Muscle layer of duodenum (tissue), 2 donors: ENCODE results near the gene C9orf152.

Experiments used
- H3K27ac ChIP-seq: one replicate; pipeline ENCODE4 v1.7.0; 2013; ENCODE audit warnings: mild to moderate bottlenecking, low read length
- H3K27me3 ChIP-seq: one replicate; pipeline ENCODE4 v1.7.0; 2013; ENCODE audit warnings: low read depth, mild to moderate bottlenecking, control low read depth, low read length
- H3K36me3 ChIP-seq, 2 donors: one replicate each; pipeline ENCODE4 v1.7.0; 2013; ENCODE audit warnings: low read length in 2 of 2, control low read depth in 1 of 2, mild to moderate bottlenecking in 1 of 2; ENCODE audit not compliant: insufficient read depth in 2 of 2, control insufficient read depth in 1 of 2
- H3K4me1 ChIP-seq, 2 donors: one replicate each; pipeline ENCODE4 v1.7.0; 2013; ENCODE audit warnings: low read length in 2 of 2, mild to moderate bottlenecking in 2 of 2, control low read depth in 1 of 2, moderate library complexity in 1 of 2; ENCODE audit not compliant: insufficient read depth in 2 of 2, control insufficient read depth in 1 of 2
- H3K4me3 ChIP-seq, 2 donors: one replicate each; pipeline ENCODE4 v1.7.0; 2013; ENCODE audit warnings: low read length in 2 of 2, low read depth in 1 of 2, mild to moderate bottlenecking in 1 of 2
- H3K9me3 ChIP-seq, 2 donors: one replicate each; pipeline ENCODE4 v1.7.0; 2013; ENCODE audit warnings: low read length in 2 of 2, control low read depth in 1 of 2, mild to moderate bottlenecking in 1 of 2; ENCODE audit not compliant: control insufficient read depth in 1 of 2
- donor health status: healthy.

The C9orf152 gene

GRCh38 chr9:110155751-110156150 is 52.2 kb downstream of the C9orf152 start:
- H3K9me3 ChIP-seq: no peaks in the 10 kb centered on the region
- no peak overlapping the region for H3K27ac ChIP-seq
- no peaks in the 10 kb centered on the region for H3K27me3 ChIP-seq
- peaks cover 4 to 13% of the 10 kb centered on the region in 2 donors for H3K4me1 ChIP-seq
- H3K4me3 ChIP-seq: no peak overlapping the region
- peaks cover 0 to 5% of the 10 kb centered on the region in 2 donors for H3K36me3 ChIP-seq

GRCh38 chr9:110153431-110153830 is 54.5 kb downstream of the C9orf152 start:
- Histone ChIP-seq H3K4me1 (peaks cover 4 to 19% of the 10 kb centered on the region in 2 donors), H3K4me3 (no peak overlapping the region), H3K9me3 (no peaks in the 10 kb centered on the region), H3K27me3 (no peaks in the 10 kb centered on the region), H3K27ac (no peak overlapping the region), H3K36me3 (peaks cover 0 to 5% of the 10 kb centered on the region in 2 donors)

DNA sequence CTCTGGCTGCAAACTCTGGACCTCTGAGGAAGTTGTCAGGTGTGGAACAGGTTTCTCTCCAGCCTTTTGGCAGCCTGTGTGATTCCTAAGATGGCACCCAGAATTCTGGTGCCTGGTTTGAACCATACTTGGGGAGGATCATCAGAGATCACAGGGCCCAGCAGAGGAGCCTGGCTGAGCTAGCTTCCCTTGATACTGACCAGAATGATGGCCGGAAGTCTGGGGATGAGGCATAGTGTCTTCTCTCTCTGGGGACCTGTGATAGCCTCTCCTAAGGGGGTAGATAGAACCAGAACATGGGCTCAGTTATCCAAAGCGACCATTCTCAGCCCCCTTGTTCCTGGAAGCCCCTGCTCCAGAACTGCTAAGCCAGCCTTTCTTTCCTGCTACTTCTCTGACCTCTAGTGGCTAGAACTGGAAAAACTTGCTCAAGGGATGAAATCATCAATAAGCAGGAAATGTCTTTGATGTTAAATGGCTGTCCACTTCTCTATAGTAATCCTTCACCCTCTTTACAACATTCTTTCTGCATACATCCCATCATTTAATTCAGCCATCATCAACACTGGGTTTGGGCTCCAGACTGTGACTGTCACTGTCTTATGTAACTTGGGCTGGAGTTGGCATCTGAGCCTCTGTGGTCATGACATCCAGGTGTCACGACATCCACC is 55.1 kb downstream of the C9orf152 start:
- Histone ChIP-seq H3K4me3 (no peak overlapping the region), H3K9me3 (no peaks in the 10 kb centered on the region), H3K36me3 (peaks cover 0 to 5% of the 10 kb centered on the region in 2 donors), H3K4me1 (peaks cover 4 to 16% of the 10 kb centered on the region in 2 donors), H3K27me3 (no peaks in the 10 kb centered on the region), H3K27ac (no peak overlapping the region)
